PC-9 (cell line): Measurements from ENCODE around the gene RNF144A.

ENCODE experiments used
- EZH2 ChIP-seq: fragments of 200-600 bp; sonication (generic); IDR thresholded peaks from 2 replicates; pipeline ENCODE4 v1.8.0; 2017; ENCODE audit warnings: antibody characterized with exemption, low read depth
- TF ChIP-seq, protein P1 (sequence below): fragments of 200-600 bp; sonication (generic); conservative IDR thresholded peaks from 2 replicates; pipeline ENCODE4 v1.6.1; 2017; ENCODE audit warnings: mixed run types, antibody characterized with exemption, mild to moderate bottlenecking, moderate library complexity

DNA sequence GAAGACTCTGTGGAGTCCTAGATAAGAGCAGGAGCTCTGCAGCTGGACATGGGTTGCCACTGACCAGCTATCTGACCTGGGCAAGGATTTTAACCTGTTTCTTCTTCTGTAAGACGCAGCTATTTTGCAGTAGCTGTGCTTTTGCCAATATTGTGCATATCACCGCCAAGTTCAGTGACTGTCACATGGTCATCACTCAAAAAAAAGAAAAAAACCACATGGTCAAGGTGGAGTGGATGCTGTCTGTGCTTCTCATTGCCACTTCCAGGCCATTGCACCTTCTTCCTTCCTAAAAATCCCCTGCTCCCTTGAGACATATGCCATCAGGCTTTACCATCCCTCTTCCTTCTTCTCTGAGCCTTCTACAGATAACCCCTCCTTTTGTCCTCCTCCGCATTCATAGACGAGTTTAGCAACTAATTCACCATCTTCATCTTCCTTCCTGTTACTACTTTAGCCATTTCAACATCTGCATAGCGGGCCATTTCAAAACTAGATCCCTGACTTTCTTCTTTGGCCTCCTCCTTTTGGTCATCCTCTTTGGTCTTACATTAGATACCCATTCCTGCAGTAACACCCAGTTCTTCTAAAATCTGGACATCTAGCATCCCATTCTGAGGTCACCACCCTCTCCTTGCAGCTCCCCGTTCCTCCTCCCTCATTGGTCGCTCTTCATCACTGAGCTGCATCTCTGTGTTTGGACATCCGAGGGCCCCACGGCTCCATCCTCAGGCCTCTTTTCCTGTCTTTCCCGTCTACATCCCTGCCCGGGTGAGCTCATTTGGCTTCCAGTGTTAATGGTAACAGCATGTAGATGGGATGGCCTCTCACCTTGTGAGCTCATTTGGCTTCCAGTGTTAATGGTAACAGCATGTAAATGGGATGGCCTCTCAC, 17.8 kb downstream of the RNF144A start:
- TF ChIP-seq, protein P1, sequence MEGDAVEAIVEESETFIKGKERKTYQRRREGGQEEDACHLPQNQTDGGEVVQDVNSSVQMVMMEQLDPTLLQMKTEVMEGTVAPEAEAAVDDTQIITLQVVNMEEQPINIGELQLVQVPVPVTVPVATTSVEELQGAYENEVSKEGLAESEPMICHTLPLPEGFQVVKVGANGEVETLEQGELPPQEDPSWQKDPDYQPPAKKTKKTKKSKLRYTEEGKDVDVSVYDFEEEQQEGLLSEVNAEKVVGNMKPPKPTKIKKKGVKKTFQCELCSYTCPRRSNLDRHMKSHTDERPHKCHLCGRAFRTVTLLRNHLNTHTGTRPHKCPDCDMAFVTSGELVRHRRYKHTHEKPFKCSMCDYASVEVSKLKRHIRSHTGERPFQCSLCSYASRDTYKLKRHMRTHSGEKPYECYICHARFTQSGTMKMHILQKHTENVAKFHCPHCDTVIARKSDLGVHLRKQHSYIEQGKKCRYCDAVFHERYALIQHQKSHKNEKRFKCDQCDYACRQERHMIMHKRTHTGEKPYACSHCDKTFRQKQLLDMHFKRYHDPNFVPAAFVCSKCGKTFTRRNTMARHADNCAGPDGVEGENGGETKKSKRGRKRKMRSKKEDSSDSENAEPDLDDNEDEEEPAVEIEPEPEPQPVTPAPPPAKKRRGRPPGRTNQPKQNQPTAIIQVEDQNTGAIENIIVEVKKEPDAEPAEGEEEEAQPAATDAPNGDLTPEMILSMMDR, result no peak
- TF ChIP-seq EZH2, result no peak
